Hematopoietic multipotent progenitor cell (in vitro differentiated cells): Measurements from ENCODE around the gene ESR1. TPM values are rescaled to one million over a fixed set of nuclear protein-coding genes. Genes with fewer than 3 reads are reported as not detected.
"Not testable (repeated sequence)": the region's sequence is repeated elsewhere in the genome, so short reads cannot be mapped to it uniquely, and the experiment has no call there.

ENCODE experiments used
- DNase-seq, 3 donors: peaks; one replicate each; pipeline ENCODE4 v3.0.0-alpha.2; 2011 to 2015; ENCODE audit warnings: low read depth in 2 of 3, low spot score in 2 of 3
- total RNA-seq: library from RNA; depleted of rRNA; stranded (reverse); fragments of >200 nt; gene quantifications from one replicate; pipeline ENCODE4 v1.2.3, GENCODE V29; 2012

ESR1 gene
- total RNA-seq, 1 donor, result 1.9 TPM

DNA sequence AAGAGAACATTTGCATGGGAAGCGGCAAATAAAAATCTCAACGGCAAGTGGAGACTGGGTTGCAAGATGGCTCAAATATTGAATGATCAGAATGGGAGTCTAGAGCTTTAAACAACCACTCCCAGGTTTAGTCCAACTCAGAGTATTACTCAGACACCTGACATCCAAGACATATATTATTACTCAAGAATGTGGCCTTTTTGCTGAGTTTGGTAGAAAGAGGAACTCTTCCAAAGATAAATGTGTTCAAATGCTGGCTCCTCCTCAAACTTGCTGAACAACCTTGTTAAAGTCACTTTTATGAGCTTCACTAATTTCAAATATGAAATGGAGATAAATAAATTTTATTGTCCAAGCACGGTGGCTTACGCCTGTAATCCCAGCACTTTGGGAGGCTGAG is 77.8 kb downstream of the ESR1 start:
- DNase-seq, result no peak

DNA sequence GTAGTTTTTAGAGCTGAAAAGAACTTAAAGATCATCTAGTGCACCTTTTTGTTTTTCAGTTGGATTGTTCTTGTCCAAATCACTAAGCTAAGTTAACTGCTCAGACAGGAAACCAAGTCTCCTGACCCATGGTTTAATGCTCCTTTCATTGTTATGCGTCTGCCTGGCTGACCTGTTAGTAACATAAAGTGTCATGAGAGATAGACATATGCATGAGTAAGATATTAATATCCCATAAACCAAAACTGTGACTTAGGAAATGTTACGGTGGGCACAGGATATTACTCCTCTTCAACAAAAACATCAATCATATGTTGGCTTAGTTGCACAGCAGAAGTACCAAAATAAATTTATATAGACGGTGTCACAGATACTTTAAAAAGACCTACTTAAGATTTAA is 84.0 kb downstream of the ESR1 start:
- DNase-seq, result no peak

DNA sequence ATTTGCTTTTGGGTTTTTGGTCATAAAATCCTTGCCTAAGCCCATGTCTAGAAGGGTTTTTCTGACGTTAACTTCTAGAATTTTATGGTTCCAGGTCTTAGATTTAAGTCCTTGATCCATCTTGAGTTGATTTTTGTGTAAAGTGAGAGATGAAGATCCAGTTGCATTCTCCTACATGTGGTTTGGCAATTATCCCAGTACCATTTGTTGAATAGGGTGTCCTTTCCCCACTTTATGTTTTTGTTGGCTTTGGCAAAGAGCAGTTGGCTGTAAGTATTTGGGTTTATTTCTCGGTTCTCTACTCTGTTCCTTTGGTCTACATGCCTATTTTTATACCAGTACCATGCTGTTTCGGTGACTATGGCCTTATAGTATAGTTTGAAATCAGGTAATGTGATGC is 86.9 kb downstream of the ESR1 start:
- DNase-seq, result not testable (repeated sequence)

DNA sequence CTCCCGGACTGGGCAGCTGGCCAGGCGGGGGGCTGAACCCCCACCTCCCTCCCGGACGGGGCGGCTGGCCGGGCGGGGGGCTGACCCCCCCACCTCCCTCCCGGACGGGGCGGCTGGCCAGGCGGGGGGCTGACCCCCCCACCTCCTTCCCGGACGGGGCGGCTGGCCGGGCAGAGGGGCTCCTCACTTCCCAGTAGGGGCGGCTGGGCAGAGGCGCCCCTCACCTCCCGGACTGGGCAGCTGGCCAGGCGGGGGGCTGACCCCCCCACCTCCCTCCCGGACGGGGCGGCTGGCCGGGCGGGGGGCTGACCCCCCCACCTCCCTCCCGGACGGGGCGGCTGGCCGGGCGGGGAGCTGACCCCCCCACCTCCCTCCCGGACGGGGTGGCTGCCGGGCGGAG is 91.7 kb downstream of the ESR1 start:
- DNase-seq, result not testable (repeated sequence)

DNA sequence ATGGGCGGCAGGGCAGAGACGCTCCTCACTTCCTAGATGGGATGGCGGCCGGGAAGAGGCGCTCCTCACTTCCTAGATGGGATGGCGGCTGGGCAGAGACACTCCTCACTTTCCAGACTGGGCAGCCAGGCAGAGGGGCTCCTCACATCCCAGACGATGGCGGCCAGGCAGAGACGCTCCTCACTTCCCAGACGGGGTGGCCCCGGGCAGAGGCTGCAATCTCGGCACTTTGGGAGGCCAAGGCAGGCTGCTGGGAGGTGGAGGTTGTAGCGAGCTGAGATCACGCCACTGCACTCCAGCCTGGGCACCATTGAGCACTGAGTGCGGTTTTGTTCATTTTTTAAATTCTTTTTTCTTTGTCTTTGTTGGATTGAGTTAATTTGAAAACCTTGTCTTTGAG is 92.3 kb downstream of the ESR1 start:
- DNase-seq, result not testable (repeated sequence)

- no peak for DNase-seq
Observed at GRCh38 chr6:151900256-151900655, 92.8 kb downstream of the ESR1 start.

GRCh38 chr6:151901009-151901411 is 93.5 kb downstream of the ESR1 start:
- DNase-seq, result no peak

DNA sequence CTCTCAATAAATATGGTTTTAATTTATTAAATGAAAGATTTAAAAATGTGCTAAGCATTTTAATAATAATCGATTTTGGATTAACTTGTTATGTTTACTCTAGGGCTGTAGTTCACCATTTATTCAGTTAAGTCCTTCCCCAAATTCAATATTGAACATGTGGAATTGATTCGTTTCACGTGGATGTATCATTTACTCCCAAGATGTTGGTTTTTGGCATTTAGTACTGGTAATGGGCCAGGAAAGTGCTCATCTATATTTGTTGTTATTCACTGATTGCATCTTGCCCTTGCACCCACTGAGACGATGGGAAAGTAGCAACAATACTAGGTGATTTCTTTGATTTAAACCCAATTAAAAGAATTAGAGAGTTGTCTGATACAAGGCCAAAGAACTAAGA is 97.1 kb downstream of the ESR1 start:
- DNase-seq, result no peak

GRCh38 chr6:151905072-151905471 is 97.6 kb downstream of the ESR1 start:
- DNase-seq, result no peak

DNA sequence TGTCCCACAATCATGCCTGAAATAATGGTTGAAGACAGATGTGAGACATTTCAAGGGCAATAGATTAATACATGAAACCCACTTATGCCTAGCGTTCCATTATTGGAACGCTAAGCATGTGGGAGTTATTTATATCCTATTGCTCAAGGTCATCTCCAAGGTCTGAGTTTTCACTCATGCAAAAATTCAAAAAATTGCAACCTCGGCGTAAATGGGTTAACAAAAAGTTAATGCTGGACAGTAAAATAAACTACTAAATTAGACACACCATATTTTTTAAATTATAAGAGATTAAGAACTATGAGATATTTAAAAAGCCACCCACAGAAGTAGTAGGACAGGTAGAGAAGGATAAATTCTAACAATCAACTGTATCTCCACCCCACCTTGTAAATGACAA is 98.4 kb downstream of the ESR1 start:
- no peak for DNase-seq

DNA sequence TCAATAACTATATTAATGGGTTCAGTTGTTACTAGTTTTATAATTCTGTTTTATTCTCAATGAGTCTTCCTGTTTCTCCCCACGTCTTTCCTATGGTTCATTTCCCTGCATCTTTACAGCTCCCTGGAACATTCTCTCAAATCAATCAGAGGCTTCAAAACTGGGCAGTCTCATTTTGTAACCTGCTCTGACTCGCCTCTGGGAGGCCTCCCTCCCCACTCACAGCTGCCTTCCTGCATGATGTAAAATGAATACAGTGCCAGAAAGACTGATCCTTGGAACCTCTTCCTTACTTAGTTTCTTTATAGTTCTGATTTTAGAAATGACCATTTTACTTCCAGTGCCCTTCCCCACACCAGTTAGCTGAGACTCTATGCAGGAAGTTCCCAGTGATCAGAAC is 103.9 kb downstream of the ESR1 start:
- no peak for DNase-seq

DNA sequence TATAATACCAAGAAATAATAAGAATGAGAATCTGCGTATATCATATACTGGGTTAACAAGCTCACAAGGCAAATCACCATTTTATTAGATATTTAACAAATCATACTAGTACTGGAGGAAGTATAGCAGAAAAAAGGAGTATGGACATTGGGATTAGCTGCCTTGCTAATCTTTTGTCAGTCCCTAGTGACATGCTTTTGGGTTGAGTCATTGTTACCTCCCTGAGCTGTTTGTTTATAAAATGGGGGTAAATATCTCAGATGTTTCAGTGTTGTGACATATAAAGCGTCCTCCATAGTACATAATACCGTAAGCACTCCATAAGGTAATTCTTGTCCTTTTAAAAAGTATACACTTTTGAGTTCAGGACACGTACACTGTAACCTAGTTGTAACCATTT is 107.0 kb downstream of the ESR1 start:
- no peak for DNase-seq

DNA sequence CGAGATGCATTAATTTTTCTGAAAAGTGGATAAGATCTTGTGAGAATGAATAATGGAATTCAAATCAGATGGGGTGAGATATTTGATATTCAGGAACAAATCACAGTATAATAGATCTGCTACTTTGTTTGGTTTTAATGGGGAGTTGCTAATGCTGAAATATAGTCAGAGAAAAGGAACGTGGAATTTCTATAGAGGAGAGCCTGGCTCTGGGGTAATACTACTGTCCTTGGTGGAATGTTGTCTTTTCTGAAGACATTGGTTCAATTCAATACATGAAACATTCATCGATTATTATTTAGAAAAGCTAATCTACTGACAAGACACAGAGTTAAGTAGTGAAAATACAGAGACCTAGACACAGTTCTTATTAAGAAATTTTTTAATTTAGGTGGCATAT is 108.6 kb downstream of the ESR1 start:
- DNase-seq, result no peak

DNA sequence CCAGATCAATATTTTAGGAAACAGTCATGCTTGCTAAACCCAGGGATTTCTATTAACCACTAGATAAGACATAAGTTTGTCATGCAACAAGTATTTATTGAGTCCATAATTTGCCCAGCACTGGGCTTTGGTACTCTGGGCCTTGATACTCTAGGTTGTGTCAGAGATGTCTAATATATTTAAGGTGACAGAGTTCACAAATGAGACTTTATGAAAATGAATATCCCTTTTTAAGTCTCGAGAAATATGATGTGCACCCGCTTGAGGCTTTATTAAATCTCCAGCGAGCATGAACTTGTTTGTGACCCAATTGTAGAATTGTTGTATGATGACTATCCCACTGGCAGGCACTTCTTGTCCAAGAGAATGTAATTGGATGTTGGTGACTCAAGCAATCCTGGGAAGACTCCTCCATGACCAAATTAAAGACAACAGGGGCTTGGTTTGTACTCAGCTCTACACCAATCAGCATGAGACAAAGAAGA is 109.2 kb downstream of the ESR1 start:
- no peak for DNase-seq

GRCh38 chr6:151917531-151918329 is 110.2 kb downstream of the ESR1 start:
- no peak for DNase-seq

- no peak for DNase-seq
Observed at GRCh38 chr6:151940307-151940706, 132.8 kb downstream of the ESR1 start.

GRCh38 chr6:151948002-151948743 is 140.7 kb downstream of the ESR1 start:
- peak in 2 of 3 donors; percentile 9 to 51 for DNase-seq

GRCh38 chr6:151958332-151958731 is 150.8 kb downstream of the ESR1 start:
- DNase-seq, result no peak

DNA sequence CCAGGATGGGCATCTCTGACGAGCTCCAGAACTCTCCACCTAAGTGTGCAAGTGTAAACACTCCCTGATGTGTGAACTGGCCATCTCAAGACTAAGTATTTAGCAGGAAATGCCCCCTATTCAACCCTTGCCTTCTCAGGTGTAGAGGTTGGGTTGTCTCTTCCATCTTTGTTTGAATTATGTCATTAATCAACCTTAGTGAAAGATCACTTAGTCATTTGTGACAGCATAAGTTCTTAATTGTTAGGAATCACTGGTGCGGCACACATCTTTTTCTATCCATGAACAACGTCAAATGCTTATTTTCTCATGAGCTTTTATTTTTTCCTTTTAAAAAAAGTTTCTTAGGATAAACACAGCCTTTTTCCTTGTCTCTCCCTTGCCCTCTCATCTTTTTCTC is 151.6 kb downstream of the ESR1 start:
- DNase-seq, result no peak

DNA sequence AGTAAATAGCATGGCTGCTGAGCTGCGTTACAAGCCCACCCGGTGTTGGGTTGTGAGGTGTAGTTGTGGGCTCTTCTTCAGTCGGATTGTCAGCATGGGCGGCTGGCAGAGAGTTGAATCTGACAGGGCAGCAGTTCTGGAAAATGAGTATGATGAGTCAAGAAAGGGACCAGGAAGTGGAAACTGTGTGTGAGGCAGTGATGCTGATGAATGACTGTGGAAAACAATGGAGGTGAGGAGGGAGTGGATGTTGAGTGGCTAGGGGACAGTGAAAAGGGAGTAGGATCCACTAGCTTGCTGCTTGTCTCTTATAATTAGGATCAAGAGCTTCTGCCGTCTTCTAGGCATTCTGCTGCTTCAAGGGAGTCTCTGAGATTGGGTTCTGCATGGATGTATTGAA is 154.3 kb downstream of the ESR1 start:
- no peak for DNase-seq

GRCh38 chr6:151962246-151962846 is 154.9 kb downstream of the ESR1 start:
- peak in 2 of 3 donors; percentile 35 to 41 for DNase-seq

DNA sequence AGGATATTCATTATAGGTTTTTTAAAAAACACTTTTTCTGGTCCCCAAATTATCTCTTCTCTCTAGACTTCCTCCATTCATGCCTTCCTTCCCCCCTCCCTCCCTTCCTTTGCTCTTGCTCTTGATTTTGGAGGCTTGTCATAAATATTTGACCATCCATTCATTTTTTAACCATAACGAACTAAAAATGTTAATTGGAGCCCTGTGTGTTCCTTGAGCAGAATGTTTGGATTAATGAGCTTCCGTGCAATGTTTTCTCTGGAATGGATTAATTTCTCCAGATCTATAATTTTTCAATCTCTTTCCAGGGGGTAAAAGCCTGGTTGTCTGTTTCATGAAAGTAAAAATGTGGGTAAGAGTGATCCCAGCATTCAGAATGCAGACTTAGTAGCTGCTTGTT is 155.5 kb downstream of the ESR1 start:
- no peak for DNase-seq
